ENCODE results near the gene DOCK8.
"Not testable (repeated sequence)": the region's sequence is repeated elsewhere in the genome, so short reads cannot be mapped to it uniquely, and the experiment has no call there.

DOCK8 gene

GRCh38 chr9:372128-372527 is 157.5 kb downstream of the DOCK8 start:
- DNase-seq: no peak

- no peak for DNase-seq
These were observed 159.1 kb downstream of the DOCK8 start for GRCh38 chr9:373759-374206.

- no peak for DNase-seq
These were observed 160.1 kb downstream of the DOCK8 start for GRCh38 chr9:374736-375135.

GRCh38 chr9:376115-376514 is 161.4 kb downstream of the DOCK8 start:
- no peak for DNase-seq

- DNase-seq: no peak
These were observed 163.6 kb downstream of the DOCK8 start for GRCh38 chr9:378263-378662.

- no peak for DNase-seq
These were observed 167.7 kb downstream of the DOCK8 start for GRCh38 chr9:382383-382782.

- DNase-seq: peak; percentile 29
These were observed 171.2 kb downstream of the DOCK8 start for GRCh38 chr9:385818-386398.

GRCh38 chr9:389159-389558 is 174.5 kb downstream of the DOCK8 start:
- DNase-seq: no peak

- no peak for DNase-seq
These were observed 175.1 kb downstream of the DOCK8 start for GRCh38 chr9:389758-390157.

- DNase-seq: no peak
These were observed 177.6 kb downstream of the DOCK8 start for GRCh38 chr9:392077-392804.

- no peak for DNase-seq
These were observed 179.8 kb downstream of the DOCK8 start for GRCh38 chr9:394347-395052.

- no peak for DNase-seq
These were observed 181.7 kb downstream of the DOCK8 start for GRCh38 chr9:396396-396795.

GRCh38 chr9:398085-398484 is 183.4 kb downstream of the DOCK8 start:
- DNase-seq: no peak

GRCh38 chr9:401223-401622 is 186.6 kb downstream of the DOCK8 start:
- no peak for DNase-seq

GRCh38 chr9:404234-404633 is 189.6 kb downstream of the DOCK8 start:
- no peak for DNase-seq

- no peak for DNase-seq
These were observed 190.7 kb downstream of the DOCK8 start for GRCh38 chr9:405341-405740.

GRCh38 chr9:406886-407654 is 192.4 kb downstream of the DOCK8 start:
- DNase-seq: no peak

- DNase-seq: not testable (repeated sequence)
These were observed 195.0 kb downstream of the DOCK8 start for GRCh38 chr9:409655-410054.

- DNase-seq: no peak
These were observed 199.9 kb downstream of the DOCK8 start for GRCh38 chr9:414595-414994.

GRCh38 chr9:419571-420171 is 205.0 kb downstream of the DOCK8 start:
- DNase-seq: no peak

GRCh38 chr9:421896-422295 is 207.2 kb downstream of the DOCK8 start:
- no peak for DNase-seq

GRCh38 chr9:426264-426663 is 211.6 kb downstream of the DOCK8 start:
- DNase-seq: no peak

- no peak for DNase-seq
These were observed 212.3 kb downstream of the DOCK8 start for GRCh38 chr9:426976-427375.

Measured in NCI-H2227 treated with DMSO at 0.1 percent for 48 hours (cell line).